Measurements from ENCODE around the gene C16orf46.

DNA sequence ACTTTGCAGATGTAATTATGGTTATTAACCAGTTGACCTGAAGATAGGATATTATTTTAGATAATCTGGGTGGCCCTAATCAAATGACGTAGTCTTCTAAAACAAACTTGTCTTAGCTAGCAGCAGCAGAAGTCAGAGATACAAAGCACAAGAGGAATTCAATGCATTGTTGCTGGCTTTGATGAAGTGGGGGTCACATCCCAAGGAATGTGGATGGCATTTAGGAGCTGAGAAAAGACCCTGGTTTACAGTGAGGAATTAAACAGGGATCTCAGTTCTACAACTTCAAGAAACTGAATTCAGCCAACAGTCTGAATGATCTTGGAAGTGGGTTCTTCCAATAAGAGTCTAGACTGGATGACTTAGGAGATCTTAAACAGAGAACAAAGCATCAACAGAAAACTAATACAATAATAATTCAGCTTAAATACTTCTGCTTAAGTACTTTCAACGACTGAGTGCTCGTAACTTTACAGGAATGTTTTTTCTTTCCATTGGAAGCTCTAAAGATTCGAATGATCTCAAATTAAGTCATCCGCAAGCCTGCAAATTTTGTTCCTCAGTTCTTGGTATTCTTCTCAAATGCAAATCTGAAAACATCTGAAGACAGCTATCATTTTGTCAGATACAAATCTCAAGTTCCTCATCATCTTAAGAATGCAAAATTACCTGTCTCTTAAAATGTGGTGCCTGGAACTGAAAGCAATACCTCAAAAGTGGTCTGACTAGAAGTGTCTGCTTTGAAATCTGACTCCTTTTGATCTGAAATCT is 3.3 kb downstream of the C16orf46 start:
- TF ChIP-seq EZH2 (IDR thresholded peaks at IDR 0.05; ENCODE audit: low read depth, unreplicated experiment) = no peak
- TF ChIP-seq, protein P1, sequence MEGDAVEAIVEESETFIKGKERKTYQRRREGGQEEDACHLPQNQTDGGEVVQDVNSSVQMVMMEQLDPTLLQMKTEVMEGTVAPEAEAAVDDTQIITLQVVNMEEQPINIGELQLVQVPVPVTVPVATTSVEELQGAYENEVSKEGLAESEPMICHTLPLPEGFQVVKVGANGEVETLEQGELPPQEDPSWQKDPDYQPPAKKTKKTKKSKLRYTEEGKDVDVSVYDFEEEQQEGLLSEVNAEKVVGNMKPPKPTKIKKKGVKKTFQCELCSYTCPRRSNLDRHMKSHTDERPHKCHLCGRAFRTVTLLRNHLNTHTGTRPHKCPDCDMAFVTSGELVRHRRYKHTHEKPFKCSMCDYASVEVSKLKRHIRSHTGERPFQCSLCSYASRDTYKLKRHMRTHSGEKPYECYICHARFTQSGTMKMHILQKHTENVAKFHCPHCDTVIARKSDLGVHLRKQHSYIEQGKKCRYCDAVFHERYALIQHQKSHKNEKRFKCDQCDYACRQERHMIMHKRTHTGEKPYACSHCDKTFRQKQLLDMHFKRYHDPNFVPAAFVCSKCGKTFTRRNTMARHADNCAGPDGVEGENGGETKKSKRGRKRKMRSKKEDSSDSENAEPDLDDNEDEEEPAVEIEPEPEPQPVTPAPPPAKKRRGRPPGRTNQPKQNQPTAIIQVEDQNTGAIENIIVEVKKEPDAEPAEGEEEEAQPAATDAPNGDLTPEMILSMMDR (conservative IDR thresholded peaks at IDR 0.05; ENCODE audit: low read depth in 2 of 2) = no peak
- TF ChIP-seq POLR2AphosphoS5 (IDR thresholded peaks at IDR 0.05; ENCODE audit: low read depth) = no peak
- TF ChIP-seq JUNB (IDR thresholded peaks at IDR 0.05; ENCODE audit: unreplicated experiment) = no peak
- no peak for TF ChIP-seq ZNF331 (CRISPR knock-in tag; IDR thresholded peaks at IDR 0.05; ENCODE audit: low read depth)
- TF ChIP-seq EZH2phosphoT487 (IDR thresholded peaks at IDR 0.05; ENCODE audit: unreplicated experiment) = no peak
- TF ChIP-seq, protein P2, sequence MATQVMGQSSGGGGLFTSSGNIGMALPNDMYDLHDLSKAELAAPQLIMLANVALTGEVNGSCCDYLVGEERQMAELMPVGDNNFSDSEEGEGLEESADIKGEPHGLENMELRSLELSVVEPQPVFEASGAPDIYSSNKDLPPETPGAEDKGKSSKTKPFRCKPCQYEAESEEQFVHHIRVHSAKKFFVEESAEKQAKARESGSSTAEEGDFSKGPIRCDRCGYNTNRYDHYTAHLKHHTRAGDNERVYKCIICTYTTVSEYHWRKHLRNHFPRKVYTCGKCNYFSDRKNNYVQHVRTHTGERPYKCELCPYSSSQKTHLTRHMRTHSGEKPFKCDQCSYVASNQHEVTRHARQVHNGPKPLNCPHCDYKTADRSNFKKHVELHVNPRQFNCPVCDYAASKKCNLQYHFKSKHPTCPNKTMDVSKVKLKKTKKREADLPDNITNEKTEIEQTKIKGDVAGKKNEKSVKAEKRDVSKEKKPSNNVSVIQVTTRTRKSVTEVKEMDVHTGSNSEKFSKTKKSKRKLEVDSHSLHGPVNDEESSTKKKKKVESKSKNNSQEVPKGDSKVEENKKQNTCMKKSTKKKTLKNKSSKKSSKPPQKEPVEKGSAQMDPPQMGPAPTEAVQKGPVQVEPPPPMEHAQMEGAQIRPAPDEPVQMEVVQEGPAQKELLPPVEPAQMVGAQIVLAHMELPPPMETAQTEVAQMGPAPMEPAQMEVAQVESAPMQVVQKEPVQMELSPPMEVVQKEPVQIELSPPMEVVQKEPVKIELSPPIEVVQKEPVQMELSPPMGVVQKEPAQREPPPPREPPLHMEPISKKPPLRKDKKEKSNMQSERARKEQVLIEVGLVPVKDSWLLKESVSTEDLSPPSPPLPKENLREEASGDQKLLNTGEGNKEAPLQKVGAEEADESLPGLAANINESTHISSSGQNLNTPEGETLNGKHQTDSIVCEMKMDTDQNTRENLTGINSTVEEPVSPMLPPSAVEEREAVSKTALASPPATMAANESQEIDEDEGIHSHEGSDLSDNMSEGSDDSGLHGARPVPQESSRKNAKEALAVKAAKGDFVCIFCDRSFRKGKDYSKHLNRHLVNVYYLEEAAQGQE (IDR thresholded peaks at IDR 0.05; ENCODE audit: unreplicated experiment) = no peak
- TF ChIP-seq, protein P3, sequence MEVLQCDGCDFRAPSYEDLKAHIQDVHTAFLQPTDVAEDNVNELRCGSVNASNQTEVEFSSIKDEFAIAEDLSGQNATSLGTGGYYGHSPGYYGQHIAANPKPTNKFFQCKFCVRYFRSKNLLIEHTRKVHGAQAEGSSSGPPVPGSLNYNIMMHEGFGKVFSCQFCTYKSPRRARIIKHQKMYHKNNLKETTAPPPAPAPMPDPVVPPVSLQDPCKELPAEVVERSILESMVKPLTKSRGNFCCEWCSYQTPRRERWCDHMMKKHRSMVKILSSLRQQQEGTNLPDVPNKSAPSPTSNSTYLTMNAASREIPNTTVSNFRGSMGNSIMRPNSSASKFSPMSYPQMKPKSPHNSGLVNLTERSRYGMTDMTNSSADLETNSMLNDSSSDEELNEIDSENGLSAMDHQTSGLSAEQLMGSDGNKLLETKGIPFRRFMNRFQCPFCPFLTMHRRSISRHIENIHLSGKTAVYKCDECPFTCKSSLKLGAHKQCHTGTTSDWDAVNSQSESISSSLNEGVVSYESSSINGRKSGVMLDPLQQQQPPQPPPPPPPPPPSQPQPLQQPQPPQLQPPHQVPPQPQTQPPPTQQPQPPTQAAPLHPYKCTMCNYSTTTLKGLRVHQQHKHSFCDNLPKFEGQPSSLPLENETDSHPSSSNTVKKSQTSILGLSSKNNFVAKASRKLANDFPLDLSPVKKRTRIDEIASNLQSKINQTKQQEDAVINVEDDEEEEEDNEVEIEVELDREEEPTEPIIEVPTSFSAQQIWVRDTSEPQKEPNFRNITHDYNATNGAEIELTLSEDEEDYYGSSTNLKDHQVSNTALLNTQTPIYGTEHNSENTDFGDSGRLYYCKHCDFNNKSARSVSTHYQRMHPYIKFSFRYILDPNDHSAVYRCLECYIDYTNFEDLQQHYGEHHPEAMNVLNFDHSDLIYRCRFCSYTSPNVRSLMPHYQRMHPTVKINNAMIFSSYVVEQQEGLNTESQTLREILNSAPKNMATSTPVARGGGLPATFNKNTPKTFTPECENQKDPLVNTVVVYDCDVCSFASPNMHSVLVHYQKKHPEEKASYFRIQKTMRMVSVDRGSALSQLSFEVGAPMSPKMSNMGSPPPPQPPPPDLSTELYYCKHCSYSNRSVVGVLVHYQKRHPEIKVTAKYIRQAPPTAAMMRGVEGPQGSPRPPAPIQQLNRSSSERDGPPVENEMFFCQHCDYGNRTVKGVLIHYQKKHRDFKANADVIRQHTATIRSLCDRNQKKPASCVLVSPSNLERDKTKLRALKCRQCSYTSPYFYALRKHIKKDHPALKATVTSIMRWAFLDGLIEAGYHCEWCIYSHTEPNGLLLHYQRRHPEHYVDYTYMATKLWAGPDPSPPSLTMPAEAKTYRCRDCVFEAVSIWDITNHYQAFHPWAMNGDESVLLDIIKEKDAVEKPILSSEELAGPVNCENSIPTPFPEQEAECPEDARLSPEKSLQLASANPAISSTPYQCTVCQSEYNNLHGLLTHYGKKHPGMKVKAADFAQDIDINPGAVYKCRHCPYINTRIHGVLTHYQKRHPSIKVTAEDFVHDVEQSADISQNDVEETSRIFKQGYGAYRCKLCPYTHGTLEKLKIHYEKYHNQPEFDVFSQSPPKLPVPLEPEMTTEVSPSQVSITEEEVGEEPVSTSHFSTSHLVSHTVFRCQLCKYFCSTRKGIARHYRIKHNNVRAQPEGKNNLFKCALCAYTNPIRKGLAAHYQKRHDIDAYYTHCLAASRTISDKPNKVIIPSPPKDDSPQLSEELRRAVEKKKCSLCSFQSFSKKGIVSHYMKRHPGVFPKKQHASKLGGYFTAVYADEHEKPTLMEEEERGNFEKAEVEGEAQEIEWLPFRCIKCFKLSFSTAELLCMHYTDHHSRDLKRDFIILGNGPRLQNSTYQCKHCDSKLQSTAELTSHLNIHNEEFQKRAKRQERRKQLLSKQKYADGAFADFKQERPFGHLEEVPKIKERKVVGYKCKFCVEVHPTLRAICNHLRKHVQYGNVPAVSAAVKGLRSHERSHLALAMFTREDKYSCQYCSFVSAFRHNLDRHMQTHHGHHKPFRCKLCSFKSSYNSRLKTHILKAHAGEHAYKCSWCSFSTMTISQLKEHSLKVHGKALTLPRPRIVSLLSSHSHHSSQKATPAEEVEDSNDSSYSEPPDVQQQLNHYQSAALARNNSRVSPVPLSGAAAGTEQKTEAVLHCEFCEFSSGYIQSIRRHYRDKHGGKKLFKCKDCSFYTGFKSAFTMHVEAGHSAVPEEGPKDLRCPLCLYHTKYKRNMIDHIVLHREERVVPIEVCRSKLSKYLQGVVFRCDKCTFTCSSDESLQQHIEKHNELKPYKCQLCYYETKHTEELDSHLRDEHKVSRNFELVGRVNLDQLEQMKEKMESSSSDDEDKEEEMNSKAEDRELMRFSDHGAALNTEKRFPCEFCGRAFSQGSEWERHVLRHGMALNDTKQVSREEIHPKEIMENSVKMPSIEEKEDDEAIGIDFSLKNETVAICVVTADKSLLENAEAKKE (CRISPR knock-in tag; IDR thresholded peaks at IDR 0.05) = no peak
- no peak for TF ChIP-seq ZNF114 (CRISPR knock-in tag; IDR thresholded peaks at IDR 0.05)
- no peak for TF ChIP-seq NANOG (IDR thresholded peaks at IDR 0.05; ENCODE audit: borderline replicate concordance)
- TF ChIP-seq STAT1 (IDR thresholded peaks at IDR 0.05; ENCODE audit: unreplicated experiment) = no peak
- TF ChIP-seq, protein P4, sequence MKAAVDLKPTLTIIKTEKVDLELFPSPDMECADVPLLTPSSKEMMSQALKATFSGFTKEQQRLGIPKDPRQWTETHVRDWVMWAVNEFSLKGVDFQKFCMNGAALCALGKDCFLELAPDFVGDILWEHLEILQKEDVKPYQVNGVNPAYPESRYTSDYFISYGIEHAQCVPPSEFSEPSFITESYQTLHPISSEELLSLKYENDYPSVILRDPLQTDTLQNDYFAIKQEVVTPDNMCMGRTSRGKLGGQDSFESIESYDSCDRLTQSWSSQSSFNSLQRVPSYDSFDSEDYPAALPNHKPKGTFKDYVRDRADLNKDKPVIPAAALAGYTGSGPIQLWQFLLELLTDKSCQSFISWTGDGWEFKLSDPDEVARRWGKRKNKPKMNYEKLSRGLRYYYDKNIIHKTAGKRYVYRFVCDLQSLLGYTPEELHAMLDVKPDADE (IDR thresholded peaks at IDR 0.05) = no peak
- TF ChIP-seq CREB1 (CRISPR knock-in tag; IDR thresholded peaks at IDR 0.05; ENCODE audit: low read depth) = no peak

Data from GM23338 (cell line).